Islet of Langerhans (tissue), 1 donor: ENCODE results near the gene CACNA1C.

Source experiments
- FAIRE-seq: peaks from one replicate; lab custom pipeline; 2011; peaks lifted over from hg19 to GRCh38; lab: Jason Lieb, UNC

The CACNA1C gene

GRCh38 chr12:2298556-2299200, 245.9 kb downstream of the CACNA1C start:
- FAIRE-seq = no peak

- FAIRE-seq = no peak
Observed at GRCh38 chr12:2299206-2299605, 246.4 kb downstream of the CACNA1C start.

GRCh38 chr12:2300168-2300567, 247.4 kb downstream of the CACNA1C start:
- FAIRE-seq = no peak

- FAIRE-seq = no peak
Observed at GRCh38 chr12:2300886-2301285, 248.1 kb downstream of the CACNA1C start.

- FAIRE-seq = no peak
Observed at GRCh38 chr12:2301531-2302461, 249.0 kb downstream of the CACNA1C start.

- FAIRE-seq = no peak
Observed at GRCh38 chr12:2302711-2303580, 250.2 kb downstream of the CACNA1C start.

- no peak for FAIRE-seq
Observed at GRCh38 chr12:2304223-2304622, 251.4 kb downstream of the CACNA1C start.

GRCh38 chr12:2306012-2306411, 253.2 kb downstream of the CACNA1C start:
- FAIRE-seq = no peak

- no peak for FAIRE-seq
Observed at GRCh38 chr12:2306735-2307134, 253.9 kb downstream of the CACNA1C start.

GRCh38 chr12:2307550-2307949, 254.8 kb downstream of the CACNA1C start:
- no peak for FAIRE-seq

- no peak for FAIRE-seq
Observed at GRCh38 chr12:2309647-2310046, 256.9 kb downstream of the CACNA1C start.

GRCh38 chr12:2311020-2311778, 258.4 kb downstream of the CACNA1C start:
- FAIRE-seq = no peak

GRCh38 chr12:2312175-2312574, 259.4 kb downstream of the CACNA1C start:
- FAIRE-seq = no peak

- FAIRE-seq = no peak
Observed at GRCh38 chr12:2312770-2313169, 260.0 kb downstream of the CACNA1C start.

- FAIRE-seq = no peak
Observed at GRCh38 chr12:2314492-2314891, 261.7 kb downstream of the CACNA1C start.

GRCh38 chr12:2317772-2318171, 265.0 kb downstream of the CACNA1C start:
- no peak for FAIRE-seq

- FAIRE-seq = no peak
Observed at GRCh38 chr12:2318286-2318685, 265.5 kb downstream of the CACNA1C start.

GRCh38 chr12:2319136-2319535, 266.3 kb downstream of the CACNA1C start:
- FAIRE-seq = no peak

GRCh38 chr12:2319737-2320506, 267.1 kb downstream of the CACNA1C start:
- FAIRE-seq = no peak

GRCh38 chr12:2320841-2321240, 268.1 kb downstream of the CACNA1C start:
- no peak for FAIRE-seq

- no peak for FAIRE-seq
Observed at GRCh38 chr12:2322554-2323120, 269.9 kb downstream of the CACNA1C start.
